GM18870 (cell line): ENCODE measurements around the gene IKZF5.

ENCODE experiments used
- ATAC-seq: cut with Tn5 transposase; IDR thresholded peaks from one replicate; pipeline ENCODE4 v1.9.1; 2021; ENCODE audit warnings: moderate library complexity; ENCODE audit not compliant: unreplicated experiment

IKZF5 gene

GRCh38 chr10:123016228-123016627, 7.6 kb upstream of the IKZF5 start:
- no peak for ATAC-seq

DNA sequence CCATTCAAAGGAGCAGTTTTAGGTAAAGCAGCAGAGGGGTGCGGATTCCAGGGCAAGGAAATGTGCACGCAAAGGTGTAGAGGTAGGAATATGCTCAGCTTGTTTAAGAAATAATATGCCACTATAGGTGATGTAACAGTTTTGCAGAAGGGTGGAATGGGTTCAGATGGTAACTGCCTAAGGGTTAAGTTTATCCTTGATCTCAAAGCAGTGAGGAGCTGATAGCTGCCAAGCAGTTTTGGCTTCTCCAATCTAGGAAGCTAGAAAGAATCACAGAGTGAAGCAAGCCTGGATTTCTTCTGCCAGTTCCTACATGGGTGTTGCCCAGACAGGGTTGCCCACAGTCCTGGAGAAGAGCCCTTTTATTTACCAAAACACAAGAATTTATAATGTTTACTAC, 6.2 kb upstream of the IKZF5 start:
- ATAC-seq, result no peak

DNA sequence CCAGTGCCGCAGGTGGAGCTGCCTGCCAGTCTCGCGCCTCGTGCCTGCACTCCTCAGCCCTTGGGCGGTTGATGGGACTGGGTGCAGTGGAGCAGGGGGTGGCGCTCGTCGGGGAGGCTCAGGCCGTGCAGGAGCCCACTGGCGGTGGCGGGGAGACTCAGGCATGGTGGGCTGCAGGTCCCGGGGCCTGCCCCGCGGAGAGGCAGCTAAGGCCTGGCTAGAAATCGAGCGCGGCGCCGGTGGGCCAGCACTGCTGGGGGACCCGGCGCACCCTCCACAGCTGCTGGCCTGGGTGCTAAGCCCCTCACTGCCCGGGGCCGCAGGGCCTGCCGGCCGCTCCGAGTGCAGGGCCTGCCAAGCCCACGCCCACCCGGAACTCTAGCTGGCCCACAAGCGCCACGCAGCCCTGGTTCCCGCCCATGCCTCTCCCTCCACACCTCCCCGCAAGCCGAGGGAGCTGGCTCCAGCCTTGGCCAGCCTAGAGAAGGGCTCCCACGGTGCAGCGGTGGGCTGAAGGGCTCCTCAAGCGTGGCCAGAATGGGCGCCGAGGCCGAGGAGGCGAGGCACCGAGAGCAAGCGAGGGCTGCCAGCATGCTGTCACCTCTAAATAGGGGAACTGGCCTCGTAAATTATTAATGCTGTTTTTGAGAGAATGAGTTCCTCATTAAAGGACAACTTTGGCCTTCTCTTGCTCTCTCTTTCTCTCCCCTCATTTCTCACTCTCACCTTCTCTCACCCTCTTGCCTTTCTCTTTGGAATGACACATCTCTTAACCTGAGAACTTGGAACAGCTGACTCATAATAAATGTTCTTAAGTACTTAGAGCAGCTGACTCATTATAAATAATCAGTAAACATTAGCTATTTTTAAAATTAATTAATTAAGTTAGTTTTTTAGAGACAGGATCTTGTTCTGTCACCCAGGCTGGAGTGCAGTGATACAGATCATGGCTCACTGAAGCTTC, 5.1 kb upstream of the IKZF5 start:
- ATAC-seq, result no peak

DNA sequence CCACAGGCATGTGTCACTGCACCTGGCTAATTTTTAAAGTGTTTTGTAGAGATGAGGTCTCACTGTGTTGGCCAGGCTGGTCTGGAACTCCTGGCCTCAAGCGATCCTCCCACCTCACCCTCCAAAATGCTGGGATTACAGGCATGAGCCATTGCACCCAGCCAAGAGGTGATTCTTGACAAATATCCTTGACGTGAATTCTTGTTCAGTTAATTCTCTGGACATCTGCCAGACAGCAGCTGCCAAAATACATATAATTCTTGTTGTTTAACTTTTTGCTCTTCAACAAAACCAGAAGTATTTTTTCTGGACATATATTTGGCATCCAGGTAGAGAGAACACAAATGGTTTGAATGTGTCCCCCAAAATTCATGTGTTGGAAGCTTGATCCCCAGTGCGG, 3.4 kb upstream of the IKZF5 start:
- no peak for ATAC-seq

DNA sequence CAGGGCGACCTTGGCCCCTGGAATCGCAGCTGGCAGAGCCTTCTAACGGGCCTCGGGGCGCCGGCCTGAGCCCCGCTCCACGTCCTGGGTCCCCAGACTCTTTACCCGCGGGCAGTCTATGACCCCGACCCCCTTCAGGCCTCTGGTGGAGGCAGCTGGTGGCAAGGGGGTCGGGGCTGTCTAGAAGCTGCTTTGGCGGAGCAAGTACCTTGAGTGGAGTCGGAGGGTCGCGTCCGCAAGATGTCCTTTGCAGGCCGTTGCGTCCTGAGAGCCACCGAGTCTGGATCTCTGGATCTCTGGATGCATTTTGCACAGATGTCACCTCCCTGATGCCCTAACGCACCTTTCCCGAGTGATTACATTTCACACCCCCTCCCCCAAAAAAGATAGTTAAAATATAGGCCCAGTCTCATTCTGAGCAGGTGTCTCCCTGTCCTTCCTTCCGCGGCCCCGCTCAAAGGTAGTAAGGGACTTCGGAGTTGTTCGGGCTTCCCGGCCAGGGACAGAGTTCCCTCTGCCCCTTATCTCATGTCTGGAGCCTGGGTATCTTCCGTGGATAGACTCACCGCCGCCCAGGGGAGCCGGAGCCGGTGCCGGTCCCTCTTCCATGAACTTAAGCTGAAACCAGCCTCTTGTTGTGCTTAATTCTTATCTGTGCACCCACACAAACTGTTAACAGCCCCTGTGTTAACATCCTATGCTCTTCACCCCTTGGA, 668 bp upstream of the IKZF5 start:
- peak; percentile 34 for ATAC-seq

DNA sequence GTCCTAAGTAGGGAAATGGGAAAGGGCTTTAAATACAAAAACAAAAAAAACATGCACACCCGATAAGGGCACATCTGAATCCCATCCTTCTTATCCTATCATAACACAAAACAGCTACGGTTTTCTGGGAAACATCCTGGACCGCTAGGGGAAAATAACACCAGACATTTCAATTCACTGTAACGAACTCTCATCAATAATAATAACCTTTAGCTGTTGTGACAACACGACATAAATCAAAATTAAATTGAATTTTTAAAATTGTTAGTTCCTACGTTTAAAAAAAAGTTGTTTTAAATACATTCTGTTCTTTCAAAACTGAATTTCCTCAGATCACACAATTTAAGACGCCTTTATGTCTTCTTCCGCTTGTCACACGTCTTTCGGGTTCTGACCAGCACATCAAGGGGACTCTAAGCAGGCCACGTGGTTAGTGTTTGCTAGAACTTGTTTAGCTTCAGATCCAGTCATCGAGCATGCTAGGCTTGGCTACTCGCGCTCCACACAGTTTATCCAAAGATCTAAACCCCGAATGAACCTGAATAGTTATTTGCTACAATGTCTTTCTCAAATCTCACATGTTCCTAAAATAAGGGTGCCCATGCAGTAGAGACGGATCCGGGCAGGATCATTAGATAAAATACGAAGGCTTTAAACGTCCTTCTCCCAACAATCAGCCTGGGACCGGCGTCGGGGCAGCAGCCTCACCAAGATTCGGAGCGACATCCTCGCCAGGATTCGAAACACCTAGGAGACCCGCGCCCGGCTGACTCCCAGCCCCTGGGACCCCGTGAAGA, 839 bp downstream of the IKZF5 start:
- ATAC-seq, result peak; percentile 27

GRCh38 chr10:123004298-123004697, 4.3 kb downstream of the IKZF5 start:
- no peak for ATAC-seq

DNA sequence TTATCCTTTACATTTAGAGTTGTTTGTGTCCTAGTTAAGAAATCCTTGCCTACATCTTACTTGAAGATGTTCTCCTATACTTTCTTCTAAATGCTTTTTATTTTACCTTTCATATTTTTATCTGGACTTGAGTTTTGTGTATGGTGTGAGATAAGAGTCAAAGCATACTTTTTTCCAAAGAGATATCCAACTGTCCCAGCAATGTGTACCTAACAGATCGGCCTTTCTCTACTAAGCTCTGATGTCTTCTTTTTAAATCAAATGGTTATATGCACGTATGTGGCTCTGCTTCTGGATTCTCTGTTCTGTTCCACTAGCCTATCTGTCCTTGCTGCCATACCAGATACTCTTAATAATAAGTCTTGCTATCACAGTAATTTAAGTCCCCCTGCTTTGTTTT, 7.2 kb downstream of the IKZF5 start:
- no peak for ATAC-seq

DNA sequence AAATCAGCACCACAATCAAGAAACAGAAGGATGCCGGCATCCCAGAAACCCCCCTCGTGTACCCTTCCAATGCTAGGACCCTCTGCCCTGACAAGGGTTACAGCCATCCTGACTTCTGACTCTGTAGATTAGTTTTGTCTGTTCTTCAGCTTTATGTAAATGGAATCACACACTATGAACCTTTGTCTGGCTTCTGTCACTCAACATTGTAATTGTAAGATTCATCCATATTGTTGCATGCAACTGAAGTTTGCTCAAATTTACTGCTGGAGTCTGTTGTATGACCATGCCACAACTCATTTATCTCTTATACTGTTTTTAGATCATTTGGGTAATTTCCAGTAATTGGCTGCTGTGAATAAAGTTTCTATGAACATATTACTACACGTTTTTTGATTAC, 8.4 kb downstream of the IKZF5 start:
- no peak for ATAC-seq

DNA sequence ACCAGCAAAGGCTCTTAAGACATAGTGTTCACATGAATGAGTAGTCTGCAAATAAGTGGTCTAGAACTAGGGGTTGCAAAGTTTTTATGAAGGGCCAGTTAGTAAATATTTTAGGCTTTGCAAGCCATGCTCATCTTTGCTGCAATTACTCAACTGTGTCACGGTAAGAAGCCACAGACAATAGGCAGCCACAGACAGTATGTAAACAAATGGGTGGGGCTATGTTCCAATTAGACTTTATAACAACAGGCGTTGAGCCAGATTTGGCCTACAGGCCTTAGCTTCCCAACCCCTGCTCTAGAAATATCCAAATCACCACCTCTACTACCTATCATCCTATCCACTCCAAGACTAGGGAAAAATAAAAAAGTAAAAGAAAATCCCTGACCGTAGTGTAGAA, 9.2 kb downstream of the IKZF5 start:
- ATAC-seq, result no peak

DNA sequence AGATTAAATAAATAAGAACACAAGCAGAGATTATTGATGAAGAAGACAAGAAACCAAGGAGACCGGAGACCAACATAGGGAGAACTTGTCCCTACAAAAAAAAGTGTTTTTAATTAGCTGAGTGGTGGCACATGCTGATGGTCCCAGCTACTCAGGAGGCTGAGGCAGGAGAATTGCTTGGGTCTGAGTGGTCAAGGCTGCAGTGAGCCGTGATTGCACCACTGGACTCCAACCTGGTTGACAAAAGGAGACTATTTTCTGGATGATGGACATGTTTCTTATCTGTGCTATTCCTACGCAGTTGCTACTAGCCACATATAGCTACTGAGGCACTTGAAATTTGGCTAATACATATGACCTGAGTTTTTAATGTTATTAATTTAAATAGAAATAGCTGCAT, 9.7 kb downstream of the IKZF5 start:
- no peak for ATAC-seq

DNA sequence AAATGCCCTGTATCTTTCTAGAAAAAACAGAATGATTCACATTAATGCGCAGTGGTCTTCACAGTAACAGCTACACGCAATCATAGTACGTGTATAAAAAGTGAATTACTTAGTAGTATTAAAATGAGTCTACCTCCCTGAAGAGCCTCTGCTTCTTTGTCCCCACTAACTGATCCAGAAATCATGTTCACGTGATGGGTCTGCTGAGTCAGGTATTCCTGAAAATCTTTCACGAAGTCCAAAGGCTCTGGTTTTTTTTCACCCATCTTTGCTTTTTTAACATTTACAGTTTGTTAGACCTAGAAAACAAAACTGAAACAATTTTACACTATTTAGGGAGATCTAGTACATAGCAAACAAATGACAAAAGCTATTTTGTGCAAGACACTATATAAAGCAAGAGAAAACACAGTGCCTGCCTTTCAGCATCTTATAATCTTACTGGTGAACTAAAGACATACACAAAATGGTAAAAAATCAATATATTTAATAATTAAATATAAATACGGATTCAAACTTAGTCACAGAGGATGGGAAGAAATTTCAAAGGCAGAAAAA, 10.2 kb downstream of the IKZF5 start:
- no peak for ATAC-seq

DNA sequence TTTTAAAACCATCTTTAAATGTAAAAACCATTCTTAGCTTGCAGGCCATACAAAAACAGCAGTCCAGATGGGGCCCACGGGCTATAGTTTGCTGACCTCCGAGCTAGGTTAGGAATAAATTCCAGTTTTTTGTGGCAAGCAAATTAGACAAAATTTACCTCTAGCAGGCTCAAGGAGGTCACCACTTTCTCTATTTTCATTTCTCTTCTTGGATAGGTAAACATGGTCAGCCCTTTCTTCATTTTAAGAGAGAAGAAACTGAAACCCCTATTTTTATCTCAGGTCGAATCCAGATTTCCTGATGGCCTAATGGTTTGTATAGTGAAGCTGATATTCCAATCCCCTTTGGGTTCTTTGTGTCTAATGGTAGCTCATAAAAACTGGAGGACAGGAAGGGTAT, 10.7 kb downstream of the IKZF5 start:
- no peak for ATAC-seq

DNA sequence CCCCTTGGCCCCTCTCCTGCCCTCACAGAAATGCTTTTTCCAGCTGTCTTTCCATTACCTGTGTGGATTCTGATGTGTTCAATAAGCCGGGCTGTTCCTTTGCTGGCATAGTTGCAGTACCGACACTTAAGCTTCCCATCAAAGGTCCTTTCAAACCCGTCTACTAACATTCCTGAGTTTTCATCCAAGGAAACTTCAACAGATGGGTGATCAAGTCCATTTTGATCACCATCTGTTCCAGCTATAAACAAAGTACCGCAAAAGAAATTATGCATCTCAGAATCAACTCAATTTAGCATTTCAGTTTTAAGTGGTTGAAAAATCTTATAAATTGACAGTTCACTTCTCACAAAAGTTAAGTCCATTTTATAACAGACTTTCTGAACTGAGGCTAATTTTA, 12.7 kb downstream of the IKZF5 start:
- no peak for ATAC-seq

GRCh38 chr10:122993797-122994336, 14.7 kb downstream of the IKZF5 start:
- no peak for ATAC-seq

- ATAC-seq, result no peak
Observed at GRCh38 chr10:122992031-122992585, 16.5 kb downstream of the IKZF5 start.

GRCh38 chr10:122990278-122990677, 18.3 kb downstream of the IKZF5 start:
- ATAC-seq, result no peak

- no peak for ATAC-seq
Observed at GRCh38 chr10:122988501-122988900, 20.1 kb downstream of the IKZF5 start.

DNA sequence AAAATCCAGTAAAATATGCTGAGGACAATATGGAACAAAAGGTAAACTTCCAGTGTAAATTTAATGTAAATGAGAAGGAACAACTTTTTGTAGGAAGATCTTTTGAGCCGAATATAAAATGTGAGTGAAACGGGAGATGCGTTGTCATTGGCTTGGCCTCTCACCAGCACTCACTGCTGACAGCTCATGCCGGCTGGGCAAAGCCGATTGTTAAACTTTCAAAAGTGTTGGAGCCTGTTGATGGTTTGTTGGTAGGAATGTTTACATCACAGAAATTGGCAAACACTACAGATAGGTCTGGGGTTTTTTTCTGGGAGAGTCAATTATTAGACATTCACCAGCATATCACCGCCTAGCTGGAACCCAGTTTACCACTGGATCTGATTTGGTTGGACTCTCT, 22.3 kb downstream of the IKZF5 start:
- ATAC-seq, result no peak

DNA sequence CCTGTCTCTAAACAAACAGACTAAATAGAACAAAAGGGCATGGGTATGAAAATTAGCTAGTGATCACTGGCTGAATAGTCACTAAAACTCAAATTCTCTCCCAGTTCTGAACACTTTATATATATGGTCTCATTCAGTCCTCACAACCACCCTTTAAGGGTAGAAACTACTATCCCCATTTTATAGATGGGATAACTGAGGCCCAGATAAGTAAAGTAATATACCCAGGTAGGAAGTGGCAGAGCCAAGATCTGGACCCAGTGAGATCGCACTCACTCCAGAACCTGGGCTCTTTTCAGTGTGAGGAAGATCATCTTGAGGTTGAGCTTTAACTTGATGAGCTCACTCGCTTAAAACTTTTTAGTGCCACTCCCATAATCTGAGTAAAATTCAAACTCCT, 23.9 kb downstream of the IKZF5 start:
- no peak for ATAC-seq

GRCh38 chr10:122983898-122984297, 24.7 kb downstream of the IKZF5 start:
- no peak for ATAC-seq
